IPS DF 19.7 (cell line): ENCODE data around the gene PTPN22.

Experiments used
- DNase-seq: peaks from one replicate; pipeline ENCODE4 v3.0.0-alpha.2; 2013; ENCODE audit warnings: low read depth, low spot score

Gene PTPN22

DNA sequence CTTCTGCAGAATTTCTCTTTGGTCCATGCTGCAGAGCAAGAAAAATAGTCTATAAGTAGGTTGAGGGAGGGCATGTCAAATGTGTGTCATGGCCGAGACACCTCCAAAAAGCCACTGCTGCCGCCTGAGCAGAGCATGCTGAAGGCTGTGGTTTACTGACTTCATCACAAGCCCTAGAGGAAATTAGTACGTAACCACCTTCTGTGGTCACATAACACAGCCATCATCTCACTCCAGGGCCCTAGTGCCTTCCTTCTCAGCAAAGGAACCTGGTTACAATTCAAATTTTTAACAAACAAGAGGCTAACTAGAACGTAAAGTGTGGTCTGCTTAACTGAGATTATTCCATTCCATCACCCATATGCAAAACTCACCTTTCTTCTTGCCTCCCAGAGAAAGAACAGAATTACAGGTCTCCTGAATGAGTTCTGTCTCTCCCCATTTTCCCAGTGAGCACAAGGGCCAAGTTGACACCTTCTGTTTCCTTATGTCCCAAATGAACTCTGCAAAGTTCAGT, at the start of gene PTPN22:
TSS of gene PTPN22 (minus strand) at position 116 of the 517 bp plus-strand sequence.
- no peak for DNase-seq

DNA sequence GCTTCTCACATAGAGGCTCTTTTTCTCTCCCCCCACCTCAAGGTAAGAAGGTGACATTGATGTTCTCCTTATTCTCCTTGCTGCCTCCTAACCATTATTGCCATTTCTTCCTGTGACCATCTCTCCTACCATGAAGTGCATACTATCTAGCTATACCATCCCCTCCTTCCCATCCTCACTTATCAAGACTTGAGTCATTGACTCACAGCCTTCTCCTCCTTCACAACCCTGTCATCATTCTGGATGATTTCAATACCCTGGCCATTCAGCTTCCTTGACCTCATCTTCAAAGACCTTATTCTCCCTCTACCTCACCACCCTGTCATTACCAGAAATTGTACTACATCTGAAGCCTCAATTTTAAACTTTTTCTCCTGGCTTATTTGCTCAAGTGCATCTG, 46.7 kb upstream of the PTPN22 start:
- no peak for DNase-seq

DNA sequence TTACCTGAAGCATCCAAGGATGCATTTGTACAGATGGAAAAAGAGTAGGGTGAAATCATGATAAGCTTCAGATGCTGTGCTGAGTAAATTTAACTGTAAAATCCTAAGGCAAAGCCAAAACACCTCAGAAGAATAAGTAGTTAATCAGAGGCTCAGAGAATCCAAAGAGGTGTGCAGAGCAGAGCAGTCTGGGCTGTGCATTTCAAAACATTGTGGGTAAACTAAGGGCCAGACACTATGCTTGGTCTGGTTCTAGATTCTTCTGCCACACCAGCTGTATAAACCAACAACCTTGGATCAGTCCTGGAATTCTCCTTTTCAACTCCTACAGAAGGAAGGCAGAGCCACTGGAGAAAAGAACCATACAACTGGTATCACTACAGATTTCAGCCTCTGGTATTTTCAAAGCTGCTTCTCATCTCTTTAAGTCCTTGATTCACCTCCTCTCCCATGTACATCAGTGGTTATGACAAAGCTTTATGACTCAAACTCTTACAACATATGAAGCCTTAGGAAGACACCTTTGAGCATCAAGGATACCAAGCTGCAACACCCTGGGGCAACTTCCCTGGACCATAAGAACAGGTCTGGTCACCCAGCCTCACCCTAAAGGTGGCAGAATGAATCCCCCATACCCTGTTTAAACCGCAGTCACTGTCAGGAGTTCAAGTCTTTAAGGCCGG, 46.0 kb upstream of the PTPN22 start:
- no peak for DNase-seq

DNA sequence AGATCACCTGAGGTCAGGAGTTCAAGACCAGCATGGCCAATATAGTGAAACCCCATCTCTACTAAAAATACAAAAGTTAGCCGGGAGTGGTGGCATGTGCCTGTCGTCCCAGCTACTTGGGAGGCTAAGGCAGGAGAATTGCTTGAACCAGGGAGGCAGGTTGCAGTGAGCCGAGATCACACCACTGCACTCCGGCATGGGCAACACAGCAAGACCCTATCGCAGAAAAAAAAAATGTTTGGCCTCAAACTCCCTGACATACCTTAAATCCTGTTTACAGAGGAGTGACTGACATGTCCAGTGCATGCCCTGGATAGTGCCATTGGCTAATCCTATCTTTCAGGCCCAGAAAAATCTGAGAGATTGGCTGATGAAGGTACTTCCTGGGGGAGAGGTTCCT, 45.5 kb upstream of the PTPN22 start:
- DNase-seq = no peak

DNA sequence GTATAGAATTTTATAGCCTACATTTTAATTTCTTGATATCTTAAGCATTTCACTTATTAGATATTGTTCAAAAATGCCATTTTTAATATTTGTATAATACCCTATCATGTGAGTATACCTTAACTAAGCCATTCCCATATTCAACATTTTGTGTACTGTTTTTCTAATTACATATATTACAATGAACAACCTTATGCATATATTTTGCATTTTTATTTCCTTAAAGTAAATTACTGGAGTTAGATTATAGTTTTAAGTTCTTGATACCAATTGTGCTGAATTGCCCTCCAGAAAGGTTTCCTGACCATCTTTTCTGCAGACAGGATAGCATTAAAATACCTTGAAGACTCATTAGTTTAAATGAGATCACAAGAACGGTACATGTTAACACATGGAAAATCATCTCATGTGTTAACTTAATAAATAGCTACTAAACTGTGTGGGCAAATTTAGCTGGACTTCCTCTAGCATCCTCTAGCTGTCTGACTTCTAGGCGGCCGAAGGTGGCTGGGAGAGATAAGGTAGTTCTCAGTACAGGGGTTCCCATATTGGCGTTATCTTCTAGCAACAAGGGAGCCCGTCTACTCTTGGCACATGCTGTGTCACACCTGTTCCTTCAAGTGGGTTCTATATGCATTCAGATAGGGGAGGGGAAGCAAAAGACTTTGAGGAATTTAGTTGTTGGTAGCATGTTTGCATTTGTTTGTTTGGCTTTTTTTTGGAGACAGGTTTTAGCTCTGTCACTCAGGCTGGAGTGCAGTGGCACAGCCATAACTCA, 42.6 kb upstream of the PTPN22 start:
- no peak for DNase-seq

DNA sequence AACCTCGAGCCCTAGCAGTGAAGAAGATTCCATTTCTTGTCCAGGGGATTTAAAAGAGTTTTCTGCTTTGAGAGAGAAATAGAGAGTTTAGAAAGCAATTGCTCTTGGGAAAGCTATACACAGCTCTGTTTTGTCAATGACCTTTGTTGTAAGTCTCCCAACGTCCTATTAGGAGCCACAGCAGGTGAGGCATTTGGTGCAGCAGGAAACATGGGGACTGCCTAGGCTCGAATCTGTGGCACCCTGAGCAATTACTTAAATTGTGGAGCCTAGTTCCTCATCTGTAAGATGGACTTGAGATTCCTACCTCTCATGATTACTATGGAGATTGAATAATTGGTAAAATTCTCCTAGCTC, 41.8 kb upstream of the PTPN22 start:
- DNase-seq = no peak

DNA sequence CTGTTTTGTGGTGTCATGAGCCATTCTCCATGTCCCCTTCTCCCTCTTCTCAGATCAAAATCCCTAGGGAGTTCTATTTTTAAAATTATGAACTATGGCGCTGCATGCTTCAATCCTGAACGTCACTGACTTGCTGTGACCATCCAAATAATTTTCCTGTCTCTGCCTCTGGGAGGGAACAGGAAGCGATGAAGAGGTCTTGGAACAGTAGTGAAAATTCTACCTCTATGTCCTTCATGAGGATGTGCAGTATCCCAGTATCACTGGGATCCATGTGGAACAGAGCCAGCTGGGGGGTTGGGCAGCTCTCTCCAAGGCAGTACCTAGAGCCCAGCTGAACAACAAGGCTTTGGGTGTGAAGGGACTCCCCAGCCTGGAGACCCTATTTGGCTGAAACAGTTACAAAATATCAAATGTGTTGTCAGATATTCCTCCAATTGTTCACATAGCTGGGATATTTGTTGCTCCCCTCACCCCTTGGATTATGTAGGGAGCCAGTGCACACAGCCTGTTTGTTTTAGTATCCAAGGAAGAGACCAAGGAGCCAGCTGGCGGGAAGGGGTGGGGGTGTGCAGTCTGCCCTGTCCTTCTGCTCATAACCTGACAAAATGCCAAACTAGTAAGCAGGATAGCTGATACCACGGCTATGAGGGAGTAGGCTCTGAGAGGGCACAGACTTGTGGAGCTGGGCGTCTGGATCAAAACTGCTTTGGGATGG, 41.2 kb upstream of the PTPN22 start:
- no peak for DNase-seq

DNA sequence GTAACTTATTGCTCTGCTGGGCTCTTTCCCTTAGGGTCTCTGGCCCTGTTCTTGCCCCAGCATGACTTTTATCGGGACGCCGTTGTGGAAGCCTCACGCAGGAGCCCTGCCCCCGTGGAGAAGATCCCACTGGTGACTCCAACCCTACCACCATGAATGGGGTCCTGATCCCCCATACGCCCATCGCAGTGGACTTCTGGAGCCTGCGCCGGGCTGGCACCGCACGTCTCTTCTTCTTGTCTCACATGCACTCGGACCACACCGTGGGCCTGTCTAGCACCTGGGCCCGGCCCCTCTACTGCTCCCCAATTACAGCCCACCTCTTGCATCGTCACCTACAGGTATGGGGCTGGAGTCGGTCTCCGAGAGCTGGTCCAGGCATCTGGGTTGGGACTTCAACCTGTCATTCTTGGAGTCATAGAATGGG, 33.9 kb upstream of the PTPN22 start:
- DNase-seq = no peak

DNA sequence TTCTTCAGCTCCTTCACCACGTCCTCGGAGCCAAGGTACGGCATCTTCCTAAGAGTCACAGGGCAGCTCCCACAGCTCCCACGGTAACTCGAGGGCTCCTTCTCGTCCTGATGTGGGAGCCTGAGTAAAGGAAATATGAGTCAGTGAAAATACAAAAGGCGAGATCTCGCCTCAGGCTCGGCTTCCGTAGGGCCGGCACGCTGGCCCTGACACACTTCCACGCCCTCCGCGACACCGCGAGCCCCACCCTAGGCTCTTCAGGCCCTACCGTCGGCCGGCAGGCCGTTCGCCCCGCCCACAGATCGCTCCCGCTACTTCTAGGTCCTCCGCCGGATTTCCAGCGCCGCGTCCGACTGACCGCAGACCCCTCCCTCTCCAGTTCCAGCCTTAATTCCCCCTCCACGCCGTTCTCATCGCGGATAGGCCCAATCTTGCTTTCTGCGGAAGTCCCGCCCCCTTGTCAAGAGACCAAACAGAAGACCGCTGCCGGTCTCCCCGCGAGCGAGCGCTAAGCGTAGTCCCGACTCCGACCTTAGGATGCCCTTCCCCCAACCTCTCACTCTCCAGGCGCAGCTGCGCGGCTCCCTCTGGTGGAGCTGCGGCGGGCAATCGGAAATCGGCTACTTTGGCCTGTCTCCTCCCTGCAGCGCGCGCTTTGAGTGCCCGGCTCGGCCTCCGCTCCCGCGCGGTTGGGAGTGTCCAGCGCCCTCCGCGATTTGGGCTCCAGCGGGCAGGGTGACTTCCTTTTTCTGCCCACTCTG, 33.3 kb upstream of the PTPN22 start, which contains the start of the genes AP4B1 and DCLRE1B:
TSS of gene AP4B1 (minus strand) at position 126 of the 761 bp plus-strand sequence. CDS start at position 44, 82 bp downstream.
TSS of gene DCLRE1B (plus strand) at position 653 of the 761 bp plus-strand sequence. CDS start 261 bp downstream, outside the sequence.
- DNase-seq = peak; percentile 98

DNA sequence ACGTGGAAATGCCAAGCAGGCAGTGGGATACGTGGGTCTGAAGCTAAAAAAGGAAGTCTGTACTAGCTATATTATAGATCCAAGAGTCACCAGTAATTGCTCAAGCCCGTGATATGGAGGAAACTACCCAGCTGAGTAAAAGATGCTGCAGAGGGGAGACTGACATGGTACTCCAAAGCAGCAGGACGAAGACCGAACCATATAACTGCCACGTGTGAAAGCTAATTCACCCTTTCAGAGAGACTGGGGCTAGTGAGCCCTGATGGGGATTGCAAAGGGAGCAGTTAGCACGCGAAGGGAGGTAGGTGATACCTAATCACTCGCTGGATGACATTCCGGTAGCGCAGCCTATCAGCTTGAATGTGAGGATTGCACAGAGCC, 32.8 kb upstream of the PTPN22 start:
- DNase-seq = peak; percentile 45

DNA sequence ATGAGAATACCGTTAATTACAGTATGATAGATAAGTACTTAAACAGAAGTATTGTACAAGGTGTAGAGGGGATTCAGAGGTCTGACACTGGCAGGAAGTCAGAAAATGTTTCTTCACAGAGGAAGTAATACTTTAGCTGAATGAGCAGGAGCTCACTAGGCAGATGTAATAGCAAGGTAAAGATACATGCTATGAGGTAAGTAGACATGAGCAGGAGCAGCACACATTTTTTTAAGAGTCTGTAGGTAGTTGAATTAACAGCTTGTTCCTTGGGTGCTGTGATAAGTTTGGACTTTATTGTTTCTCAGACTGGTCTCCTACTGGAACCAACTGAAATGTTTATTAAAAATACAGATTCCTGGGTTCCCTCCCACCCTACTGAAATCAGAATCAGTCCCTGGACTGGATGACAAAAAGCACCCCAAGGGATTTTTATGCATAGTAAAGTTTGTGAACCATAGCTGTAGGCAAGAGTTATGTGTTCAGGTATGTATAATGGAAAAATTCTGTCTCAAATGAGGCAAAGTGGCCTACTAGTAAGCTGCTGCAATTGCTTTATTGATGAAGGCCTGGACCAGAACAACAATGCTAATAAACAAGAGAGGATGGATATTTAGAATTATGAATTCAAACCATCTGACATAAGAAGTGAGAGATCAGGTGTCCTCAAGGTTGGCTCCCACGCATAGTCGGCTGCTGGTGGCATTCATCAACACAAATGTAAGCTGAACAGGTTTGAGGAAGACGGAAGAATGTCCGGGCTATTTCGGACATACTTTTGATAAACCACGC, 32.2 kb upstream of the PTPN22 start:
- no peak for DNase-seq

DNA sequence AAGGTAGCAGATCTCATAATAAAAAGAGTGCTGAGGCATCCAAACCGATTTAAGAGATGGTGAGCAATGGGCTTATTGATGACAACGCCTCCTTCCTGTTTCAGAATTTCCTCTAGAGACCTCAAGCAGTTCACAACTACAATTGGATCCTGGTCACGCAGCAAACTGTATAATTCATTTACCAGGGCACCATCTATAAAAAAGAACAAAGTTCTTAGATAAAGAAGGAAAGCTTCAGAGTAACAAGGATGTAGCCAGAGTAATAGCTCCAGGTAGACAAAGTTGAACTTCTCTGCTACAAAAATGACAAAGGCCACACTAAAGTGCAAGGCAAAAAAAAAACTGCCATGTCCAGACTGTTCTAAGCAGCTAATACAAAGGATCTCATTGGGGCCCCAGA, 29.7 kb upstream of the PTPN22 start:
- no peak for DNase-seq

DNA sequence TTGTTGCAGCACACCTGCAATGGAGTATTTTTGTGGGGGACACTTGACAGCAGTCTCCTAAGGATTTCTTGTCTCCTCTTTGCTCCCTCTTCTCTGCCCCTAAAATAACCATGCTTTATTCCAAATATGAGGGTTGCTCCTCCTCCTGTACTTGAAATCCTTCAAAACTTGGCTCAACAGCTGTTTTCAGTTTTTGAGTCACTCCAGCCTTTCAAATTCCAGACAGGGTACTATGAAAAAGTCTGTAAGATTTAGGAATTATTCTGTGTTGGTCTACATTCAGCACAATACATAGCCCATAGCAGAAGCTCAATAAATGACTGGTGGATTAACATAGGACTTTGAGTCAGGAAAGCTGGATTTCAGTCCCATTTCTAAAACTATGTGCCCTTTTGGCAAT, 27.6 kb upstream of the PTPN22 start:
- DNase-seq = no peak

DNA sequence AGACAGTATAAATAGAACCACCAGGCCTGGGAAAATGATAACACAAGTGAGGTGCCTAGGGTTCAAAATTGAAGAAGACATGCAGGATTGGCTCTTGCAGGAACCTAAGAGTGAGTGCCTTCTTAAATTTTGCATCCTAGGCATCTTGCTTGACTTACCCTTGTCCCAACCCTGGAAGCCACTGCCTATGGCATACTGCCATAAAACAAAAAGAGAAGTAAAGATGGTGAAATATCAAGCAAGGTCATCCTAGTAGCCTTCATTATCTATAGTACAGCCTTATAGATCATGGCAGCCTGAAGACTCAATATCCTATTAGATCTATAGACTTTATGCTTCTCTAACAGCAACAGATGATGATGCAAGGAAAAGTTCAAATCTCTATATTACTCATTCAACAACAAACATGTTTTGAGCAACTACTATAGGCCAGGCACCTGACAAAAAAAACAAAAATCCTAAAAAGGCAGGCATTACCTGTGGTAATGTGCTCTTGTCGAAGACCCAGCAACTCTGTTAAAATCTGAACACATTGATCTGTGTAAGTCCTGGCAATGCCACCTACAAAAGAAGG, 26.8 kb upstream of the PTPN22 start:
- DNase-seq = no peak

DNA sequence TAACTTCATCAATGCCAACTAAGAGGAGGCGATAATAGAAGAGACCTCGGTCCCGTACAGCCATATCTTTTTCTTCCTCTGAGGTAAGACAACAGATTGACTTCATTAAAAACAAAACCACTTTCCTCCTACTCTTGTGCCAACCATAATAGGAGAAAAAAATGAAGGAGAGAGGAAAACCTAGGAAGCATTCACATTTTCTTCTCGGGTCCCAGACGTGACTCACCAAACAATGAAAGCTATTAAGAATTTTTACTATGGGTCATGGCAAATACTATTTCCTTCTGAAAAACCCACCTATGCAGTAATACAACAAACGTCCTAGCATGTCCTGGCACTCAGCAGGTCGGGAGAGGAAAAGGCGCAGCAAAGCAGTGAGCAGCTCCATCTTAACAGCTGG, 24.4 kb upstream of the PTPN22 start:
- DNase-seq = no peak

DNA sequence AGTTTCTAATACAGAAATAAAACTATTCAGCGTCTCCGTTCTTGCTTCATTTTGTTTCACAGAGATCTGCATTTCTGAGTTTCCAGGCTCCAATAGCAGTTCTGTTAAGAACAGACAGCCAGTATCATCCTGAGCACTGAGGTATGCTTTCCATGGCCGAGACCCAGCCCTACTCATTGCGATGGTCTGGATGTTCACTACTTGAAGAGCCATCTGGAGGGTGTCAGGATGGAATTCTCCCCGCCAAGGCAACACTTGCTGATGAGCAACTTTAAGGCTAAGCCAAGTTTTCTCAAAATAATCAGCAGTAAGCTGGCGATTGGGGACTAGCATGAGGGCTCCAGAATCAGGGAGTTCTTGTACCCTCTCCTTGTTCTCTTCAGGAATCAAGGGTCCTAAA, 23.6 kb upstream of the PTPN22 start:
- DNase-seq = no peak

DNA sequence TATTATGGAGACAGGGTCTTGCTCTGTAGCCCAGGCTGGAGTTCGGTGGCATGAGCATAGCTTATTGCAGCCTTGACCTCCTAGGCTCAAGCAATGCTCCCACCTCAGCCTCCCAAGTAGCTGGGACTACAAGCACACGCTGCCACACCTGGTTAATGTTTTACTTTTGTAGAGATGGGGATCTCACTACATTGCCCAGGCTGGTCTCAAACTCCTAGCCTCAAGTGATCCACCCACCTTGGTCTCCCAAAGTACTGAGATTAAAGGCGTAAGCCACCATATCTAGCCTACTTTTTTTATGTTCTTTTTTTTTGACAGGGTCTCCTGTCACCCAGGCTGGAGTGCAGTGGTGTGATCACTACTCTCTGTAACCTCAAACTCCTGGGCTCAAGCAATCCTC, 21.8 kb upstream of the PTPN22 start:
- DNase-seq = no peak

DNA sequence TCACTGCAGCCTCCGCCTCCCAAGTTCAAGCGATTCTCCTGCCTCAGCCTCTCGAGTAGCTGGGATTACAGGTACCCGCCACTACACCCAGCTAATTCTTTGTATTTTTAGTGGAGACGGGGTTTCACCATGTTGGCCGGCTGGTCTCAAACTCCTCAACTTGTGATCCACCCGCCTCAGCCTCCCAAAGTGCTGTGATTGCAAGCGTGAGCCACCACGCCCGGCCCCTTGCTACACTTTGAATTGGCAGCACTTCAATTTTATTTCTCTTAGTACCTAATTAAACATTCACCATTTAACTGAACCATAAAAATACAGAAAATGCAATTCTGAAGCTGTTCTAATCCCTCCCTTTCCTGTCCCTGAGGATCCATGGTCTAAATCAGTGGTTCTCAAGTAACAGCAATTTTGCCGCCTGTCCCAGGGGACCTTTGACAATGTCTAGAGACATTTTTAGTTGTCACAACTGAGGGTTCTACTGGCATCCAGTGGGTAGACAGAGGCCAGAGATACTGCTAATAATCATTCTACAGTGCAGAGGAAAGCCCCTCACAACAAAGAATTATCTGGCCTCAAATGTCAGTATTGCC, 20.2 kb upstream of the PTPN22 start:
- DNase-seq = no peak

DNA sequence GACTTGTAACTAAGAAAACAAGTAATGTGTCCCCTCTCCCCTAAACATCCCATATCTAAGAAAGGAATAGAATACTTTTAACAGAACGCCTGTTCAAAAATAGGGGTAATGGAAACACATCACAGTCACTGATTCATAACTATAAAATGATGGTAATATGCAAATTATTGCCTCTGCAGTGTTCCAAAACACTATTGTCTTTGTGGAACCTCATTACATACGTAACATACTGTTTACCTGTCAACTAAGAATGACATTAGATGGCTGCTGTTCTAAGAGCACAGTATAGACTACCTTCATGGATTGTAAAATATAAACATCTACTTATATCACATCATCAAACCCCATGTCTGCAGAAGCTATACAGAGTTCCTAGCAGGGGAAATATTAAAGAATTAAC, 19.3 kb upstream of the PTPN22 start:
- DNase-seq = no peak
